ENCODE measurements around the gene HLA-DPA1. TPM values are rescaled to one million over a fixed set of nuclear protein-coding genes. Genes with fewer than 3 reads are reported as not detected.

Gene HLA-DPA1
- total and polyA plus RNA-seq, 2 donors (not counting 1 experiment from before 2014, with no cell fraction given) = 1.5 to 9.1 TPM

GRCh38 chr6:33082702-33083101 lies 9.3 kb upstream of the HLA-DPA1 start:
- Histone ChIP-seq H3K79me2 (ENCODE audit: control insufficient read depth, insufficient read depth, low read length) (no peaks in the 10 kb centered on the region), H3K4me3 (replicated peaks in 1 of 4; ENCODE audit: control extremely low read depth in 1 of 4, insufficient read depth in 1 of 4, low read depth in 3 of 4, low read length in 4 of 4) (no peak overlapping the region), H3K27me3 (ENCODE audit: control insufficient read depth, insufficient read depth, low read length) (no peaks in the 10 kb centered on the region), H3K9me3 (ENCODE audit: control insufficient read depth, insufficient read depth, low read depth, low read length) (no peaks in the 10 kb centered on the region), H3K36me3 (ENCODE audit: control insufficient read depth, insufficient read depth, low read length) (no peaks in the 10 kb centered on the region), H3K9ac (ENCODE audit: insufficient read depth, low read length) (no peak overlapping the region), H3K4me1 (ENCODE audit: control insufficient read depth, extremely low read depth, insufficient read depth, low read length) (peaks cover 3% of the 10 kb centered on the region), H3K27ac (ENCODE audit: insufficient read depth, low read length) (no peak overlapping the region), H3K4me2 (ENCODE audit: extremely low read depth, insufficient read depth, low read length) (no peak overlapping the region), H2AFZ (ENCODE audit: low read length) (no peak overlapping the region), H4K20me1 (ENCODE audit: control insufficient read depth, extremely low read depth, insufficient read depth, low read length) (no peaks in the 10 kb centered on the region)
- TF ChIP-seq EZH2 (IDR thresholded peaks at IDR 0.05; ENCODE audit: low read length, missing control alignments) (no peak), CTCF (conservative IDR thresholded peaks at IDR 0.05 in 1 of 2, IDR thresholded peaks at IDR 0.05 in 1 of 2; ENCODE audit: low read depth in 1 of 2, low read length in 2 of 2) (peak; percentile 31 to 64)
- peak; percentile 10 to 49 for DNase-seq (ENCODE audit: low read depth in 2 of 2)

DNA sequence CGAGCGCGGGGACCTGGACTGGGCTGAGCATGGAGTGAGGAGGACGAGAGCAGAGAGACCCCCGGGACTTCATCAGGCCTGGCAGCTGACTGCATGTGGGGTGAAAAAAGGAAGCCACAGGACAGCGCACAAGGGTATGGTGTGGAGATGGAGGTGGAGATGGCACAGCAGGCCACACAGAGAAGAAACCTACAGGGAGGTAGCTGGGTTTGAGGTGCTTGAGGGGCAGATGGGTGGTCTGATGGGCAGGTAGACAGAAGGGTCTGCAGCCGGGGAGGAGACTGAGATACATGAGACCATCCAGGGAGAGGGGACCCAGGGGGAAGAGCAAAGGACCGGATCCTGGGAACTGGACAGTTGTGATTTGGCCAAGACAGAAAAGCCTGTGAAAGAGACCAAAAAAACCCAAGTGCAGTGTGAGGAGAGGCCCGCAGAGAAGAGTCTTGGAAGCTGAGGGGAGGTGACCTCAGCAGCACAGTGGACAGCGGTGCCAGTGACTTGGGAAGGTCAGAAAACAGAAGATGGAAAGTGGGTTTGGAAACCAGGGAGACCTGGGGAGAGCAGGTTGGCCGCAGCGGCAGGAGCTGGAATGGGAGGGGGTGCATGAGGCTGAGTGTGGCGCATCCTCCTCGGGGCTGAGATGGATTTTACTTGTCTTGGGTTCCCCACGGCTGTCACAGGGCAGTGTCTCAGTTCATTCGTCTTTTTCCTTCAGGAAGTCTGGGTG lies 7.8 kb upstream of the HLA-DPA1 start:
- Histone ChIP-seq H2AFZ (ENCODE audit: low read length) (peak overlapping the region; percentile 45), H3K36me3 (ENCODE audit: control insufficient read depth, insufficient read depth, low read length) (no peaks in the 10 kb centered on the region), H3K27me3 (ENCODE audit: control insufficient read depth, insufficient read depth, low read length) (no peaks in the 10 kb centered on the region), H3K4me3 (replicated peaks in 1 of 4; ENCODE audit: control extremely low read depth in 1 of 4, insufficient read depth in 1 of 4, low read depth in 3 of 4, low read length in 4 of 4) (peak overlapping the region; percentile 8 to 43 (median 20)), H3K4me2 (ENCODE audit: extremely low read depth, insufficient read depth, low read length) (peak overlapping the region; percentile 80), H4K20me1 (ENCODE audit: control insufficient read depth, extremely low read depth, insufficient read depth, low read length) (no peaks in the 10 kb centered on the region), H3K4me1 (ENCODE audit: control insufficient read depth, extremely low read depth, insufficient read depth, low read length) (peaks cover 3% of the 10 kb centered on the region), H3K9me3 (ENCODE audit: control insufficient read depth, insufficient read depth, low read depth, low read length) (no peaks in the 10 kb centered on the region), H3K9ac (ENCODE audit: insufficient read depth, low read length) (no peak overlapping the region), H3K79me2 (ENCODE audit: control insufficient read depth, insufficient read depth, low read length) (no peaks in the 10 kb centered on the region), H3K27ac (ENCODE audit: insufficient read depth, low read length) (no peak overlapping the region)
- no peak for DNase-seq (ENCODE audit: low read depth in 2 of 2)
- TF ChIP-seq EZH2 (IDR thresholded peaks at IDR 0.05; ENCODE audit: low read length, missing control alignments) (no peak), CTCF (conservative IDR thresholded peaks at IDR 0.05 in 1 of 2, IDR thresholded peaks at IDR 0.05 in 1 of 2; ENCODE audit: low read depth in 1 of 2, low read length in 2 of 2) (no peak)

GRCh38 chr6:33080127-33081089 lies 7.0 kb upstream of the HLA-DPA1 start:
- Histone ChIP-seq H3K4me3 (replicated peaks in 1 of 4; ENCODE audit: control extremely low read depth in 1 of 4, insufficient read depth in 1 of 4, low read depth in 3 of 4, low read length in 4 of 4) (peak overlapping the region; percentile 8 to 58 (median 38)), H2AFZ (ENCODE audit: low read length) (peak overlapping the region; percentile 45), H3K27me3 (ENCODE audit: control insufficient read depth, insufficient read depth, low read length) (no peaks in the 10 kb centered on the region), H3K9me3 (ENCODE audit: control insufficient read depth, insufficient read depth, low read depth, low read length) (no peaks in the 10 kb centered on the region), H4K20me1 (ENCODE audit: control insufficient read depth, extremely low read depth, insufficient read depth, low read length) (no peaks in the 10 kb centered on the region), H3K4me2 (ENCODE audit: extremely low read depth, insufficient read depth, low read length) (peak overlapping the region; percentile 80), H3K36me3 (ENCODE audit: control insufficient read depth, insufficient read depth, low read length) (no peaks in the 10 kb centered on the region), H3K9ac (ENCODE audit: insufficient read depth, low read length) (no peak overlapping the region), H3K4me1 (ENCODE audit: control insufficient read depth, extremely low read depth, insufficient read depth, low read length) (peaks cover 3% of the 10 kb centered on the region), H3K79me2 (ENCODE audit: control insufficient read depth, insufficient read depth, low read length) (no peaks in the 10 kb centered on the region), H3K27ac (ENCODE audit: insufficient read depth, low read length) (no peak overlapping the region)
- peak; percentile 49 to 50 for DNase-seq (ENCODE audit: low read depth in 2 of 2)
- TF ChIP-seq EZH2 (IDR thresholded peaks at IDR 0.05; ENCODE audit: low read length, missing control alignments) (peak; percentile 30), CTCF (conservative IDR thresholded peaks at IDR 0.05 in 1 of 2, IDR thresholded peaks at IDR 0.05 in 1 of 2; ENCODE audit: low read depth in 1 of 2, low read length in 2 of 2) (no peak)
